ENCODE data around the gene SNAPC2. TPM values are rescaled to one million over a fixed set of nuclear protein-coding genes. Genes with fewer than 3 reads are reported as not detected.
A peak's percentile ranks its signal among the peaks of the same experiment; 100 is the strongest.
"Not testable (repeated sequence)": the region's sequence is repeated elsewhere in the genome, so short reads cannot be mapped to it uniquely, and the experiment has no call there.

The SNAPC2 gene
- total RNA-seq, 1 experiment from 2014 or later: 33.7 TPM

GRCh38 chr19:7932930-7933300 lies 12.8 kb downstream of the SNAPC2 start:
- DNase-seq (ENCODE audit: low read depth): no peak

GRCh38 chr19:7933411-7933810 lies 13.3 kb downstream of the SNAPC2 start:
- DNase-seq (ENCODE audit: low read depth): no peak

GRCh38 chr19:7933828-7934725 lies 13.9 kb downstream of the SNAPC2 start:
- DNase-seq (ENCODE audit: low read depth): no peak

- no peak for DNase-seq (ENCODE audit: low read depth)
Observed at GRCh38 chr19:7934766-7935165, 14.6 kb downstream of the SNAPC2 start.

GRCh38 chr19:7940841-7941240 lies 20.7 kb downstream of the SNAPC2 start:
- DNase-seq (ENCODE audit: low read depth): no peak

- DNase-seq (ENCODE audit: low read depth): no peak
Observed at GRCh38 chr19:7941895-7942596, 21.9 kb downstream of the SNAPC2 start.

- peak; percentile 23 for DNase-seq (ENCODE audit: low read depth)
Observed at GRCh38 chr19:7942981-7943443, 22.9 kb downstream of the SNAPC2 start.

- DNase-seq (ENCODE audit: low read depth): peak; percentile 99
Observed at GRCh38 chr19:7943444-7944176, 23.5 kb downstream of the SNAPC2 start, which contains the start of gene TIMM44. TIMM44 (minus strand) TSS chr19:7943666; CDS start chr19:7943651, 15 bp downstream.

GRCh38 chr19:7944177-7944761 lies 24.1 kb downstream of the SNAPC2 start:
- peak; percentile 85 for DNase-seq (ENCODE audit: low read depth)

- DNase-seq (ENCODE audit: low read depth): no peak
Observed at GRCh38 chr19:7947939-7948338, 27.8 kb downstream of the SNAPC2 start.

- DNase-seq (ENCODE audit: low read depth): peak; percentile 60
Observed at GRCh38 chr19:7953060-7953459, 32.9 kb downstream of the SNAPC2 start.

- no peak for DNase-seq (ENCODE audit: low read depth)
Observed at GRCh38 chr19:7953576-7953975, 33.4 kb downstream of the SNAPC2 start.

- no peak for DNase-seq (ENCODE audit: low read depth)
Observed at GRCh38 chr19:7955696-7956095, 35.6 kb downstream of the SNAPC2 start.

GRCh38 chr19:7959211-7959610 lies 39.1 kb downstream of the SNAPC2 start:
- DNase-seq (ENCODE audit: low read depth): no peak

- DNase-seq (ENCODE audit: low read depth): not testable (repeated sequence)
Observed at GRCh38 chr19:7961082-7961481, 40.9 kb downstream of the SNAPC2 start.

GRCh38 chr19:7961920-7962626 lies 41.9 kb downstream of the SNAPC2 start:
- no peak for DNase-seq (ENCODE audit: low read depth)

- DNase-seq (ENCODE audit: low read depth): no peak
Observed at GRCh38 chr19:7962644-7963268, 42.6 kb downstream of the SNAPC2 start.

- DNase-seq (ENCODE audit: low read depth): no peak
Observed at GRCh38 chr19:7963566-7963965, 43.4 kb downstream of the SNAPC2 start.

GRCh38 chr19:7965259-7965841 lies 45.2 kb downstream of the SNAPC2 start:
- DNase-seq (ENCODE audit: low read depth): no peak

Data from Daoy (cell line).